Activated B cell treated with CpG ODN at 0.5 μM for 24 hours (primary cell): Measurements from ENCODE around the gene RND1. TPM values are rescaled to one million over a fixed set of nuclear protein-coding genes. Genes with fewer than 3 reads are reported as not detected.
"Not testable (repeated sequence)": the region's sequence is repeated elsewhere in the genome, so short reads cannot be mapped to it uniquely, and the experiment has no call there.

Experiments used
- ATAC-seq: fragments of 200-7000 bp; cut with Tn5 transposase; one replicate; pipeline ENCODE4 v1.10.0; 2021; ENCODE audit warnings: low read depth, mild to moderate bottlenecking, moderate library complexity
- CTCF ChIA-PET: fragments of 350-600 bp; sonication (Branson Sonifier 250); formaldehyde crosslinking; loops from one replicate; lab custom pipeline; 2021; ENCODE audit warnings: antibody characterized with exemption; lab: Charles Lee
- POLR2A ChIA-PET: fragments of 350-600 bp; sonication (Branson Sonifier 250); formaldehyde crosslinking; loops from one replicate; lab custom pipeline; 2021; ENCODE audit warnings: antibody characterized with exemption; lab: Charles Lee
- DNase-seq: peaks from one replicate; pipeline ENCODE4 v3.0.0; 2022
- H3K27ac Mint-ChIP-seq: one replicate; pipeline ENCODE4 v1.8.0; 2020; ENCODE audit warnings: mixed read lengths
- H3K27me3 Mint-ChIP-seq: one replicate; pipeline ENCODE4 v1.8.0; 2021; ENCODE audit warnings: mixed read lengths
- H3K36me3 Mint-ChIP-seq: one replicate; pipeline ENCODE4 v1.8.0; 2021; ENCODE audit warnings: low read depth, mixed read lengths
- H3K4me1 Mint-ChIP-seq: one replicate; pipeline ENCODE4 v1.8.0; 2021; ENCODE audit warnings: mixed read lengths
- H3K4me3 Mint-ChIP-seq: one replicate; pipeline ENCODE4 v1.8.0; 2020; ENCODE audit warnings: mild to moderate bottlenecking, mixed read lengths
- H3K9me3 Mint-ChIP-seq: one replicate; pipeline ENCODE4 v1.8.0; 2020; ENCODE audit warnings: mixed read lengths
- intact Hi-C: fragments of 100-400 bp; cut with micrococcal nuclease; formaldehyde crosslinking; loops from one replicate; pipeline ENCODE4 v1.15.1; 2024
- total RNA-seq: library from RNA; stranded (reverse); gene quantifications from 2 replicates; pipeline ENCODE4 v1.2.3, GENCODE V29; 2022
- TF ChIP-seq, protein P1 (sequence below): fragments of 200-600 bp; IDR thresholded peaks from one replicate; pipeline ENCODE4 v1.8.0; 2022; ENCODE audit warnings: antibody characterized with exemption, mild to moderate bottlenecking

Gene RND1
- 4.9 and 5.9 TPM in 2 replicates for total RNA-seq

DNA sequence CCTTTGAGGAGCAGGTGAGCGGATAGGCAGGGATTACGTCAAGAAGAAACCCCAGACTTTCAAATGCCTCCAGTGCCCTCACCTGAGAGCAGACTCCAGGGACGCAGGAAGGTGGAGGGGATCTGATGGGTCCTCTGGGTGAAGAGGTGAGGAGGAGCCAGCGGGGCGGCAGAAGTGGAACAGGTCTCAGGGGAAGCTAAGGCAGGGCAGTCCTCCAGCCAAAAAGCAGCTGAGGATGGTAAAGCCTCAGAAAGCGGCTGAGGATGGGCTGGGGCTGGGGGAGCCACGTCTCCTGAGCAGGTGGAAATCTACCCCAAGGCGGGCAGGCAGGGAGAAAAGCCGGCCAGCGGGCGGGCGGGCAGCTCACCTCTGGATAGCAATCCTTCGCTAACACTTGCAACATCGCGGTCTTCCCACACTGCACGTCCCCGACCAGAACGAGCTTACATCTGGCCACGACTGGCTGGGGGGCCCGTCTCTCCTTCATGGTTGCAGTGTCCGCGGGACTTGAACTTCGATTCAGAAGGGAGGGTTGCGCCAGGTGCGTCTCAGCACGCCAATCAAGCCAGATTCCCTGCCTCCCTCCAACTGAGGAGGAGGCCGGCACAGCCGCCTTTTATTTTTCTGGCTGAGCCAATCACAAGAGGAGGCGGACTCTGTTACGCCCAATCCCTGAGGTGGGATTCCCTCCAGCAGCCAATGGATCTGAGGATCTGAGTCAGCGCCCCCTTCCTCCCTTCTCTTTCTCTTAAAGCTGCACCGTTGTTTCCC is at the start of gene RND1:
Gene RND1 (minus strand): TSS at position 590 of the 771 bp plus-strand sequence. CDS start 103 bp downstream, at position 487.
- H3K27ac Mint-ChIP-seq, result peak within 1 kb of the TSS; percentile 78
- intact Hi-C loops, result loop anchor here (1.0 to 2.0 kb wide), 3 partner anchors 13 to 92 kb away; partner anchors contain the start of genes ARF3, DDX23 and FKBP11
- H3K27me3 Mint-ChIP-seq, result no peaks in the 10 kb centered on the region
- DNase-seq, result peak; percentile 64
- H3K4me1 Mint-ChIP-seq, result peaks cover 27% of the 10 kb centered on the region
- ATAC-seq, result peak; percentile 90
- H3K9me3 Mint-ChIP-seq, result no peaks in the 10 kb centered on the region
- H3K4me3 Mint-ChIP-seq, result peak within 1 kb of the TSS; percentile 95
- POLR2A ChIA-PET, result interaction anchor here (0.6 to 2.8 kb wide), 10 partner anchors 10 to 876 kb away, joined by 3 to 53 read pairs (median 5); partner anchors contain the start of genes DDX23, FKBP11, TMBIM6 and WNT1
- CTCF ChIA-PET, result interaction anchor here (1.5 to 5.7 kb wide), 3 partner anchors 9 to 25 kb away, joined by 4 to 40 read pairs (median 10); partner anchors contain the start of gene DDX23
- H3K36me3 Mint-ChIP-seq, result peaks cover 5% of the 10 kb centered on the region
- TF ChIP-seq, protein P1, sequence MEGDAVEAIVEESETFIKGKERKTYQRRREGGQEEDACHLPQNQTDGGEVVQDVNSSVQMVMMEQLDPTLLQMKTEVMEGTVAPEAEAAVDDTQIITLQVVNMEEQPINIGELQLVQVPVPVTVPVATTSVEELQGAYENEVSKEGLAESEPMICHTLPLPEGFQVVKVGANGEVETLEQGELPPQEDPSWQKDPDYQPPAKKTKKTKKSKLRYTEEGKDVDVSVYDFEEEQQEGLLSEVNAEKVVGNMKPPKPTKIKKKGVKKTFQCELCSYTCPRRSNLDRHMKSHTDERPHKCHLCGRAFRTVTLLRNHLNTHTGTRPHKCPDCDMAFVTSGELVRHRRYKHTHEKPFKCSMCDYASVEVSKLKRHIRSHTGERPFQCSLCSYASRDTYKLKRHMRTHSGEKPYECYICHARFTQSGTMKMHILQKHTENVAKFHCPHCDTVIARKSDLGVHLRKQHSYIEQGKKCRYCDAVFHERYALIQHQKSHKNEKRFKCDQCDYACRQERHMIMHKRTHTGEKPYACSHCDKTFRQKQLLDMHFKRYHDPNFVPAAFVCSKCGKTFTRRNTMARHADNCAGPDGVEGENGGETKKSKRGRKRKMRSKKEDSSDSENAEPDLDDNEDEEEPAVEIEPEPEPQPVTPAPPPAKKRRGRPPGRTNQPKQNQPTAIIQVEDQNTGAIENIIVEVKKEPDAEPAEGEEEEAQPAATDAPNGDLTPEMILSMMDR, result no peak

DNA sequence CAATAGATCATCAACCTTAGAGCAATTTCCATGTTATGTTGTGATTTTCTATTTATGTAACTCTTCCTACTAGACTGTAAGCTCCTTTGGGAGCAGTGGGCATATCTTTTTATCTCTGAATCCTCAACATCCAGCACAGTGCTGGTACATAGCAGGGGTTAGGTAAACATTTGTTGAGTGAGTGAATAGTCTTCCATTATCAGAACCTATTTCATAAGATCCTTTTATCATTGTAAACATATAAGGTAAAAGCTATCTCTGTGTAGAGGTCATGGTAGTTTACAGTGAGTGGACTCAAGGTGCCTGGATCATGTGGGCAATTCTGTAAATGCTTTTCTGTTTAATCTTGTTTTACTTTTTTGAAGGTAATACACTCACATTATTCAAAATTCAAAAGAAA is 44.5 kb upstream of the RND1 start:
- intact Hi-C loops, result no loop called here
- ATAC-seq, result no peak
- DNase-seq, result no peak
- no peaks in the 10 kb centered on the region for H3K4me1 Mint-ChIP-seq
- H3K27ac Mint-ChIP-seq, result no peak overlapping the region
- no peak overlapping the region for H3K4me3 Mint-ChIP-seq
- ChIA-PET POLR2A (no interaction called here), CTCF (interaction anchor here (2.0 kb wide), 1 partner anchor 57 kb away, joined by 5 read pairs; no protein-coding TSS in a partner anchor)
- TF ChIP-seq, protein P1, result no peak
- H3K27me3 Mint-ChIP-seq, result peaks cover 4% of the 10 kb centered on the region
- H3K9me3 Mint-ChIP-seq, result no peaks in the 10 kb centered on the region
- no peaks in the 10 kb centered on the region for H3K36me3 Mint-ChIP-seq

DNA sequence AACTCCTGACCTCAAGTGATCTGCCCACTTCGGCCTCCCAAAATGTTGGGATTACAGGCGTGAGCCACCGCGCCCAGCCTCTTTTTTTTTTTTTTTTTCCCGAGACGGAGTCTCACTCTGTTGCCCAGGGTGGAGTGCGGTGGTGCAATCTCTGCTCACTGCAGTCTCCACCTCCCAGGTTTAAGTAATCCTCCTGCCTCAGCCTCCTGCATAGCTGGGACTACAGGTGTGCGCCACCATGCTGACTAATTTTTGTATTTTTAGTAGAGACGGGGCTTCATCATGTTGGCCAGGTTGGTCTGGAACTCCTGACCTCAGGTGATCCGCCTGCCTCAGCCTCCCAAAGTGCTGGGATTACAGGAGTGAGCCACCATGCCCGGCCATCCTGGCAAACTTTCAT is 44.0 kb upstream of the RND1 start:
- ChIA-PET CTCF (interaction anchor here (2.0 kb wide), 1 partner anchor 56 kb away, joined by 5 read pairs; no protein-coding TSS in a partner anchor), POLR2A (interaction anchor here (0.7 kb wide), 1 partner anchor 20 kb away, joined by 6 read pairs; no protein-coding TSS in a partner anchor)
- H3K27me3 Mint-ChIP-seq, H3K4me1 Mint-ChIP-seq, intact Hi-C loops, DNase-seq, ATAC-seq, H3K27ac Mint-ChIP-seq, H3K4me3 Mint-ChIP-seq, H3K9me3 Mint-ChIP-seq, H3K36me3 Mint-ChIP-seq: not testable (repeated sequence)

DNA sequence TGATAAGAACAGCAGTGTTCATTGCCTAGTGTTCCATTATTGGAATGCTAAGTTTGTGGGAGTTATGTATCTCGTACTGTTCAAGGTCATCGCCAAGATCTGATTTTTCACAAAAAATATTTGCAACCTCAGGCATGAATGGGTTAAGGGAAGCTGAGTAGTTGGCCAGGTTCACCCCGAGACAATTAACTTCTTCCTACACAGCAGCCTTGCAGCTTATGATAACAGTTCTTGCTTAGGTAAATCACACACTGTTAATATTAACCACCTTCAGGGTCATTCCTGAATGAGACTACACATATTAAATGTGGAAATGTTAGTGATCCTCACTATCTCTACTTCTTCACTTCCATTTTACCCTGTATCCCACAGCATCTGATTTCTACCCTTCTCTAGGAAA is 41.6 kb upstream of the RND1 start:
- DNase-seq, result no peak
- Mint-ChIP-seq H3K27me3 (peaks cover 18% of the 10 kb centered on the region), H3K4me1 (peaks cover 10% of the 10 kb centered on the region), H3K4me3 (no peak overlapping the region), H3K36me3 (no peaks in the 10 kb centered on the region), H3K27ac (no peak overlapping the region), H3K9me3 (no peaks in the 10 kb centered on the region)
- POLR2A ChIA-PET, result no interaction called here
- CTCF ChIA-PET, result no interaction called here
- intact Hi-C loops, result no loop called here
- TF ChIP-seq, protein P1, result no peak
- ATAC-seq, result no peak

DNA sequence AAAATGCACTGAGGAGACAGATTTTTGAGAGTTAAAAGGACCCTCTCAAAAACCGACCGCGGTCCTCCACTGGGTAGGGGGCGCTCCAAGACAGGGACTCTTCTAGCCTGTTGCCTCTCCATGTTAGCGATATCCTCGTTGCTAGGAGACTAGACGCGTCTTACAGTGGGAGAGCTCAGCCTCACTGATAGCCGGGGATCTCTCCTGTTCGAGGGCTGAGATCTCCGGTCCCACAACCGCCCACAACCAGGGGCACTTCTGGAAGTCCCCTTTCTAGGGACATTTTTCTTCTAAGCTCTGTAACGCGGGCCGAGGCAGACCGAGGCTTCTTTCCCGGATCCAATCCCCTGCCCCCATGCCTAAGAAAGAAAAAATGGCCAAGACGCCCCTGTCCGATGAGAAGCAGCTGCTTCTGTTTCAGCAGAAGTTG is 38.3 kb upstream of the RND1 start:
- ATAC-seq (peak; percentile 97), DNase-seq (peak; percentile 53)
- Mint-ChIP-seq H3K4me1 (peaks cover 10% of the 10 kb centered on the region), H3K4me3 (peak overlapping the region; percentile 77), H3K27ac (no peak overlapping the region), H3K36me3 (no peaks in the 10 kb centered on the region), H3K27me3 (peaks cover 18% of the 10 kb centered on the region), H3K9me3 (no peaks in the 10 kb centered on the region)
- TF ChIP-seq, protein P1, result no peak
- intact Hi-C loops, result loop anchor here (1.0 to 2.0 kb wide), 2 partner anchors 21 to 32 kb away; partner anchors contain the start of gene FKBP11
- ChIA-PET POLR2A (interaction anchor here (0.8 to 1.0 kb wide), 2 partner anchors 52 to 53 kb away, joined by 3 read pairs; partner anchors contain the start of gene ARF3), CTCF (interaction anchor here (0.6 to 1.9 kb wide), 6 partner anchors 17 to 89 kb away, joined by 3 to 9 read pairs (median 4); partner anchors contain the start of genes DDX23 and FKBP11)
